KMS-11 (cell line): Measurements from ENCODE around the gene GET4.

Experiments
- H2AFZ ChIP-seq: fragments of 200-600 bp; sonication (generic); 2 replicates; pipeline ENCODE4 v1.6.1; 2016; ENCODE audit warnings: antibody characterized with exemption, mixed run types, low read depth
- H3K27ac ChIP-seq: fragments of 200-600 bp; sonication (generic); 2 replicates; pipeline ENCODE4 v1.6.1; 2016; ENCODE audit warnings: mild to moderate bottlenecking, mixed run types
- H3K27me3 ChIP-seq: fragments of 200-600 bp; sonication (generic); 2 replicates; pipeline ENCODE4 v1.6.1; 2017; ENCODE audit warnings: mild to moderate bottlenecking, low read depth, mixed run types, moderate library complexity; ENCODE audit not compliant: insufficient read depth
- H3K36me3 ChIP-seq: fragments of 200-600 bp; sonication (generic); 2 replicates; pipeline ENCODE4 v1.6.1; 2017; ENCODE audit warnings: mild to moderate bottlenecking, mixed run types; ENCODE audit not compliant: insufficient read depth
- H3K4me1 ChIP-seq: fragments of 200-600 bp; sonication (generic); 2 replicates; pipeline ENCODE4 v1.6.1; 2016; ENCODE audit warnings: mild to moderate bottlenecking, low read depth, mixed run types; ENCODE audit not compliant: poor library complexity, severe bottlenecking
- H3K4me2 ChIP-seq: fragments of 200-600 bp; sonication (generic); 2 replicates; pipeline ENCODE4 v1.7.0; 2016; ENCODE audit warnings: mild to moderate bottlenecking, mixed run types
- H3K4me3 ChIP-seq: fragments of 200-600 bp; sonication (generic); IDR thresholded peaks from 2 replicates; pipeline ENCODE4 v1.6.1; 2017; ENCODE audit warnings: low read depth, low read length, mixed read lengths; ENCODE audit not compliant: insufficient read depth
- H3K79me2 ChIP-seq: fragments of 200-600 bp; sonication (generic); 2 replicates; pipeline ENCODE4 v1.6.1; 2016; ENCODE audit warnings: low read depth, mixed run types; ENCODE audit not compliant: insufficient read depth
- H3K9ac ChIP-seq: fragments of 200-600 bp; sonication (generic); 2 replicates; pipeline ENCODE4 v1.6.1; 2016; ENCODE audit warnings: mild to moderate bottlenecking, mixed run types
- H4K20me1 ChIP-seq: fragments of 200-600 bp; sonication (generic); 2 replicates; pipeline ENCODE4 v1.6.1; 2016; ENCODE audit warnings: mild to moderate bottlenecking, mixed run types; ENCODE audit not compliant: insufficient read depth
- TF ChIP-seq, protein P1 (sequence below): fragments of 200-600 bp; sonication (generic); conservative IDR thresholded peaks from 2 replicates; pipeline ENCODE4 v1.6.1; 2017; ENCODE audit warnings: low read depth, mild to moderate bottlenecking, antibody characterized with exemption, low read length, moderate library complexity, mixed read lengths

Gene GET4

GRCh38 chr7:884191-885003, 8.0 kb downstream of the GET4 start:
- Histone ChIP-seq H3K9ac (no peak overlapping the region), H3K36me3 (no peaks in the 10 kb centered on the region)

GRCh38 chr7:885261-885892, 9.0 kb downstream of the GET4 start:
- H3K4me2 ChIP-seq, result no peak overlapping the region
- H3K27me3 ChIP-seq, result no peaks in the 10 kb centered on the region
- no peak overlapping the region for H3K4me3 ChIP-seq
- no peak overlapping the region for H3K9ac ChIP-seq
- H2AFZ ChIP-seq, result no peak overlapping the region
- H3K27ac ChIP-seq, result no peak overlapping the region
- peaks cover 56% of the 10 kb centered on the region for H3K79me2 ChIP-seq
- H3K4me1 ChIP-seq, result no peaks in the 10 kb centered on the region
- TF ChIP-seq, protein P1, sequence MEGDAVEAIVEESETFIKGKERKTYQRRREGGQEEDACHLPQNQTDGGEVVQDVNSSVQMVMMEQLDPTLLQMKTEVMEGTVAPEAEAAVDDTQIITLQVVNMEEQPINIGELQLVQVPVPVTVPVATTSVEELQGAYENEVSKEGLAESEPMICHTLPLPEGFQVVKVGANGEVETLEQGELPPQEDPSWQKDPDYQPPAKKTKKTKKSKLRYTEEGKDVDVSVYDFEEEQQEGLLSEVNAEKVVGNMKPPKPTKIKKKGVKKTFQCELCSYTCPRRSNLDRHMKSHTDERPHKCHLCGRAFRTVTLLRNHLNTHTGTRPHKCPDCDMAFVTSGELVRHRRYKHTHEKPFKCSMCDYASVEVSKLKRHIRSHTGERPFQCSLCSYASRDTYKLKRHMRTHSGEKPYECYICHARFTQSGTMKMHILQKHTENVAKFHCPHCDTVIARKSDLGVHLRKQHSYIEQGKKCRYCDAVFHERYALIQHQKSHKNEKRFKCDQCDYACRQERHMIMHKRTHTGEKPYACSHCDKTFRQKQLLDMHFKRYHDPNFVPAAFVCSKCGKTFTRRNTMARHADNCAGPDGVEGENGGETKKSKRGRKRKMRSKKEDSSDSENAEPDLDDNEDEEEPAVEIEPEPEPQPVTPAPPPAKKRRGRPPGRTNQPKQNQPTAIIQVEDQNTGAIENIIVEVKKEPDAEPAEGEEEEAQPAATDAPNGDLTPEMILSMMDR, result no peak
- H4K20me1 ChIP-seq, result no peaks in the 10 kb centered on the region
- no peaks in the 10 kb centered on the region for H3K36me3 ChIP-seq

More at GRCh38 chr7:884191-885003, 8.0 kb downstream of the GET4 start:
- no peaks in the 10 kb centered on the region for H3K27me3 ChIP-seq
- no peak overlapping the region for H3K4me3 ChIP-seq
- TF ChIP-seq, protein P1, result no peak
- peaks cover 66% of the 10 kb centered on the region for H3K79me2 ChIP-seq
- no peak overlapping the region for H2AFZ ChIP-seq
- no peak overlapping the region for H3K4me2 ChIP-seq
- no peaks in the 10 kb centered on the region for H4K20me1 ChIP-seq
- no peaks in the 10 kb centered on the region for H3K4me1 ChIP-seq
- H3K27ac ChIP-seq, result no peak overlapping the region

GRCh38 chr7:885893-886625, 9.7 kb downstream of the GET4 start:
- H3K9ac ChIP-seq, result no peak overlapping the region
- no peak overlapping the region for H3K4me2 ChIP-seq
- H2AFZ ChIP-seq, result no peak overlapping the region
- TF ChIP-seq, protein P1, result no peak
- no peaks in the 10 kb centered on the region for H3K27me3 ChIP-seq
- H3K36me3 ChIP-seq, result no peaks in the 10 kb centered on the region
- H3K4me1 ChIP-seq, result no peaks in the 10 kb centered on the region
- no peak overlapping the region for H3K4me3 ChIP-seq
- no peak overlapping the region for H3K27ac ChIP-seq
- peaks cover 49% of the 10 kb centered on the region for H3K79me2 ChIP-seq
- H4K20me1 ChIP-seq, result no peaks in the 10 kb centered on the region

DNA sequence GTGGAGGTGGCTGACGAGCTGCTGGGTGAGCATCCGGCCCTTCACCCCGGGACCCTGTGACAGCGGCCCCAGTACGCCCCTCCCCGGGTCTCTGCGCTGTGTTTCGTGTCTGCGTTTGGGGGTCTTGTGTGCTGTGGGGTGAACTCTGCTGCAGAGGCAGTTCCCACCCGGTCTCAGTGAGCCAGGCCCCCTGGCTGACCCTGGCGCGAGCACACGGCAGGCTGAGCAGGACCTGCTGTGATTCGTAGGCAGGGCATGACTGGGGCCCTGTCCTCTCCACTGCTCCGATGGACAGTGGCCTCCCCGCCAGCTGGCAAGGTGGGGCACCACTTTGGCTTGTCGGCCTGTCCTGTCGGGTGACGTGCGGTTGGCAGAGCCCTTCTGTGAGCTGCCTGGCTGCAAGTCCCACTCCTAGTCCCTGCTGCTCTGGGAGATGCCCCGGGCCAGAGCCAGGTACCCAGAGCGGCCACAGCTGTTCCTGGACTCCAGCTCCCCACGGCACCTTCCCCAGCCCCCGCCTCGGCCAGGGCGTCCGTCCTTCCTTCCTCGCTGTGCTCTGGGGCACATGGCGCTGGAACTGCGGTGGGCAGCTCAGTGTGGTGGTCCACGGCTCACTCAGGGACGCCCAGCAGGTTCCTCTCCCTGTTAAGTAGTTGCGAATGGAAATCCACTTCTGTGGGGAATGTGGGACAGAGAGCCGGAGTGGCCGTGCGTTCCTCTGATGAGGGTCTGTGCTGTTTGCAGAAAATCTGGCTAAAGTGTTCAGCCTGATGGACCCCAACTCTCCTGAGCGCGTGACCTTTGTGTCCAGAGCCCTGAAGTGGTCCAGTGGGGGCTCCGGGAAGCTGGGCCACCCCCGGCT, 10.5 kb downstream of the GET4 start:
- no peaks in the 10 kb centered on the region for H3K27me3 ChIP-seq
- H3K4me2 ChIP-seq, result no peak overlapping the region
- H3K4me1 ChIP-seq, result no peaks in the 10 kb centered on the region
- no peak overlapping the region for H2AFZ ChIP-seq
- no peak overlapping the region for H3K4me3 ChIP-seq
- no peaks in the 10 kb centered on the region for H4K20me1 ChIP-seq
- H3K27ac ChIP-seq, result no peak overlapping the region
- H3K36me3 ChIP-seq, result no peaks in the 10 kb centered on the region
- TF ChIP-seq, protein P1, result no peak
- H3K79me2 ChIP-seq, result peaks cover 42% of the 10 kb centered on the region
- no peak overlapping the region for H3K9ac ChIP-seq
